ENCODE data around the gene UBE2C.

DNA sequence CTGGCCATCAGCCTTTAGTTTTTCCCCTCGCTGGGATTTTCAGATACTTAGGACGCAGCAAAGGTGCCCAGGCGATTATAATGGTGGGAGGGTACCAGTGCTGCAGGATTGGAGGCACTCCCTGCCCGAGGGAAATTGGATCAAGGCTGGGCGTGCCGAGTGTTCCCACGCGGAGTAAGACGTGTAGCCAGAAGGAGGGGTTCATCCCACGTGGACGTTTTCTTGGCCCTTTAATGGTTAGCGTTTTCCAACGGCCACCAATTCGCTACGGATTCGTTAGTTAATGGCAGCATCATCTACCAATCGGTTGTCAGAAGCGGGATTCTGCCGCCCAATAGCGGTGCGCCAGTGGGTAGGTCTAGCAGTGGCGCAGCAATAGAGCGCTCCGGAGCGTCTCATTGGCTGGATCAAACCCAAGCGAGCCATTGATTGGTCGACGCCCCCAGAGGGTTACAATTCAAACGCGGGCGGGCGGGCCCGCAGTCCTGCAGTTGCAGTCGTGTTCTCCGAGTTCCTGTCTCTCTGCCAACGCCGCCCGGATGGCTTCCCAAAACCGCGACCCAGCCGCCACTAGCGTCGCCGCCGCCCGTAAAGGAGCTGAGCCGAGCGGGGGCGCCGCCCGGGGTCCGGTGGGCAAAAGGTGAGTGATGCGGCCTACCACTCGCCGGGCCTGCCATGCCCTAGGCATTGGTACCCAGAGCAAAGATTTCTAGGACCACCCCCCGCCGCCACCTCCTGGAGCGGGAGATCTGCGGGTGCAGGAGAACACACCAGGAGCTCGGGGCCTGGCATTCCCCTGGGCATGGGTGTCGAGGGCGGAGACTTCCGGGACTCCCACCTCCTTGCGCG lies at the start of gene UBE2C:
- TF ChIP-seq CTCF (IDR thresholded peaks at IDR 0.05 in 8 of 11, conservative IDR thresholded peaks at IDR 0.05 in 3 of 11) (peak in 1 of 11 experiments; percentile 14), POLR2A (IDR thresholded peaks at IDR 0.05) (no peak), POLR2AphosphoS5 (IDR thresholded peaks at IDR 0.05) (peak; percentile 72 to 84 (median 83))
